GOT3 (cell line): ENCODE results near the gene AKAP13.
"Not testable (repeated sequence)": the region's sequence is repeated elsewhere in the genome, so short reads cannot be mapped to it uniquely, and the experiment has no call there.

ENCODE experiments used
- DNase-seq: peaks from one replicate; lab custom pipeline; 2025; ENCODE audit warnings: mixed read lengths; lab: John Stamatoyannopoulos, UW

The AKAP13 gene

GRCh38 chr15:85348048-85348766 is 32.2 kb upstream of the AKAP13 start:
- DNase-seq = not testable (repeated sequence)

GRCh38 chr15:85349062-85349461 is 31.3 kb upstream of the AKAP13 start:
- DNase-seq = not testable (repeated sequence)

- no peak for DNase-seq
These were observed 30.0 kb upstream of the AKAP13 start for GRCh38 chr15:85350395-85350794.

DNA sequence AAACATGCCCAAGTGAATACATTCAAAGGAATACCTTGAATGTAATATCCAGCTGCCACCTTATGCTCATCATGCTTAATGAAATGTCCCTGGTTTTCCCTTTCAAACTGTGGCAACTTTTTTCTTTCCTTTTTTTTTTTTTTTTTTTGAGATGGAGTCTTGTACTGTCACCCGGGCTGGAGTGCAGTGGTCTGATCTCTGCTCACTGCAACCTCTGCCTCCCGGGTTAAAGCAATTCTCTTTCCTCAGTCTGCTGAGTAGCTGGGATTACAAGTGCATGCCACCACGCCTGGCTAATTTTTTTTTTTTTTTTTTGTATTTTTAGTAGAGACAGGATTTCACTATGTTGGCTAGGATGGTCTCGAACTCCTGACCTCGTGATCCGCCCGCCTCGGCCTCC is 28.9 kb upstream of the AKAP13 start:
- not testable (repeated sequence) for DNase-seq

DNA sequence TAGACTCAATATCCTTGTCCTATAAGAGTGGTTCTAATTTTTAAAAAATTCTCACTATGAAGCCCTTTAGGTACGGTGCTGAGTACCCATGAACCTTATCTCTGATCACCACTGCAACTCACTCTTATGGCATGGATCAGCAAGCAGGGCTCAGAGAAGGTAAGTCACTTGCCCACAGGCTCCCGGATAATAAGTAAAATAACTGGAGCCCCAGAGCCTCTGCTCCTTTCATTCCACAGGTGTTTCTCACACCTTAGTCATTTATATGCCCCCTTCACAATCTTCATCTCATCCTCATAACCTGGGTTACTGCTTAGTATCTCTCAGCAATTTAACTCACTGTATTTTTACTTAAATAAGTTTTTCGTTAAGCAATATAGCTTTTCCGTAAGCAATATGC is 28.4 kb upstream of the AKAP13 start:
- DNase-seq = no peak

- no peak for DNase-seq
These were observed 26.9 kb upstream of the AKAP13 start for GRCh38 chr15:85353516-85353915.

DNA sequence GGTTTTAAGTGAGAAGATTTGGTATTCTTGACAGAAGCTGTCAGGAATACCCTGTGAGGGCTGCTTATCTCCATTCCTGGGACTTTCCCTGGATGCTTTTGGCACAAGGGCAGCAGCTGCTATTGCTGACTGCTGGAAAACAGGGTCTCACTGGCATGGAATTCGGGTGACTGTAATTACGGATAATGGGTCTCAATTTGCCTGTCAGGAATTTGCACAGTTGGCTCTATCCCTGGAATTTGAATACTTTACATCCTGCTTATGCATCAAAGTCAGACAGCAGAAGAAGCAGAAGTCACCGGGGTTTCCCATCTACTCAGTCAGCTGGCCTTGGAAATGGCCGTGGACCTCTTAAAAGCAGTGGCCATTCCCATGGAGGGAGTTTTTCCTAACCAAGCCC is 25.9 kb upstream of the AKAP13 start:
- DNase-seq = no peak

DNA sequence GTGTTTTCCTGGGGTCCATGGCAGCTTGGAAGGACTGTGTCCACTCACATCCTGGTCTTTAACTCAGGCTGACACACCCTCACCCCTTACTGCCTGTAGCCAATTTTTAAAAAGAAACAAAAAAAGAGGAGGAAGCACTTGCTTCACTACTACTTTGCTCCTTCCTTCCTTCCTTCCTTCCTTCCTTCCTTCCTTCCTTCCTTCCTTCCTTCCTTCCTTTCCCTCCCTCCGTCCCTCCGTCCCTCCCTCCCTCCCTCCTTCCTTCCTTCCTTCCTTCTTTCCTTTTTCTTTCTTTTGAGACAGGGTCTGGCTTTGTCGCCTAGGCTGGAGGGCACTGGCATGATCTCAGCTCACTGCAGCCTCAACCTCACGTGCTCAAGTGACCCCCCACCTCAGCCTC is 25.5 kb upstream of the AKAP13 start:
- DNase-seq = no peak

- no peak for DNase-seq
These were observed 24.1 kb upstream of the AKAP13 start for GRCh38 chr15:85356276-85356675.

DNA sequence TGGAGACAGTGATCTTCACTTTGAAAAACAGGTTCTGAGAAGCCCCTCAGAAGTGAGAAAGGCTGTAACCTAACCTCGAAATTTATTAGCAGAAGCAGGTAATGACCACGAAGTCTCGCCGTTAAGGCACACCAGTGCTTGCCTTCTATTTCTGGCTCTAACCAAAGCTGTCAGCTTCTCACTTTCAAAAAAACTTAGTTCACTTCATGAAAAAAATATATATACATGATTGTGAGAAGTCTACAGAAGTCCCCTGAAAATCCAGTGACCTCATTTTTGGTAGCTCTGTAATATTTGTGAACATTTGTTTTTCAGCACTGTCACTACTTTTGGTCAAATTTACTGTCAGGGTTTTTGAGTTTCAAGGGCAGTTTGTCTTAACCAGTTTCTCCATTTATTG is 19.1 kb upstream of the AKAP13 start:
- no peak for DNase-seq

- no peak for DNase-seq
These were observed 17.8 kb upstream of the AKAP13 start for GRCh38 chr15:85362436-85363081.

GRCh38 chr15:85365980-85366379 is 14.4 kb upstream of the AKAP13 start:
- DNase-seq = no peak

DNA sequence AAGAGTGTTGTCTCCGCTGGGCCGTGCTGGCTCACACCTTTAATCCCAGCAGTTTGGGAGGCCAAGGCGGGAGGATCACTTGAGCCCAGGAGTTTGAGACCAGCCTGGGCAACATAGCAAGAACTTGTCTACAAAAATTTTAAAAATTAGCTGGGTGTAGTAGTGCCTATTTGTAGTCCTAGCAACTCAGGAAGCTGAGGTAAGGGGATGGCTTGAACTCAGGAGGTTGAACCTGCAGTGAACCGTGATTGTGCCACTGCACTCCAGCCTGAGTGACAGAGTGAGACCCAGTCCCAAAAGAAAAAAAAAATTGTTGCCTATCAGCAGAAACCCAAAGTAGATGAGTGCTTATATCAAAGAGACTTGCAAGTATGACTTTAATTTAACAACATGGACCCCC is 12.7 kb upstream of the AKAP13 start:
- DNase-seq = no peak

DNA sequence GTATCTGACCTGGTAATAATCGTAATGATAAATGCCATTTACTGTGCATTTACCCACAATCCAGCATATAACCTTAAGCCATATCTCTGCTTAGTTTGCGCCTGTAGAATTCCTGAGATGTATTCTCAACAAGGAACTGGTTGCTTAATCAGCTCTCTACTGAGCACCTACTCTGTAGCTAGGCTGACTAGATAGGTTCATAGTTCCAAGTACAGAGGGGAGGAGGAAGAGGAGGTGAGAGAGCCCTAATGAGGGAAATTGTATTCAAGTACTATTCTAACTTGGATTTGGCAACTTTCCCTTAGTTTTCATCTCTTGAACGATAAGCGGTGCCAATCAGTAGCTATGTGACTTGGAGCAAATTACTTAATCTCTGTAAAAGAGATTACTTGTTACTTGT is 5.6 kb upstream of the AKAP13 start:
- DNase-seq = no peak

- no peak for DNase-seq
These were observed 3.1 kb upstream of the AKAP13 start for GRCh38 chr15:85377269-85377668.

DNA sequence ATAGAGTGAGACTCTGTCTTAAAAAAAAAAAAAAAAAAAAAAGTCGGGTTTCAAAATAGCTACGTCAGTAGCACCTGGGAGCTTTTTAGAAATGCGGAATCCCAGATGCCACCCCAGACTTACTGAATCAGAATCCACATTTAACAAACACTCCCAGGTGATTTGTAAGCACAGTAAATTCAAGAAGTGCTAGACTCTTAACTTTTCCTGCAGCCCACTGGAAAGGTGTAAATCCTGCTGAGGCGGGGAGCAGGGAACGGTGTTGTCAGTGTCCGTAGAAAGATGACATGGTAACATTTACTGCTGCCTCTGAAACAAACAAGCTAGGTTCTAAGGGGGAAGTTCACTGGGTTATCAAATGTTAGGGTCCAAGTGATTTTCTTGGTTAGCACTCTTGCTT is 2.4 kb upstream of the AKAP13 start:
- DNase-seq = no peak

DNA sequence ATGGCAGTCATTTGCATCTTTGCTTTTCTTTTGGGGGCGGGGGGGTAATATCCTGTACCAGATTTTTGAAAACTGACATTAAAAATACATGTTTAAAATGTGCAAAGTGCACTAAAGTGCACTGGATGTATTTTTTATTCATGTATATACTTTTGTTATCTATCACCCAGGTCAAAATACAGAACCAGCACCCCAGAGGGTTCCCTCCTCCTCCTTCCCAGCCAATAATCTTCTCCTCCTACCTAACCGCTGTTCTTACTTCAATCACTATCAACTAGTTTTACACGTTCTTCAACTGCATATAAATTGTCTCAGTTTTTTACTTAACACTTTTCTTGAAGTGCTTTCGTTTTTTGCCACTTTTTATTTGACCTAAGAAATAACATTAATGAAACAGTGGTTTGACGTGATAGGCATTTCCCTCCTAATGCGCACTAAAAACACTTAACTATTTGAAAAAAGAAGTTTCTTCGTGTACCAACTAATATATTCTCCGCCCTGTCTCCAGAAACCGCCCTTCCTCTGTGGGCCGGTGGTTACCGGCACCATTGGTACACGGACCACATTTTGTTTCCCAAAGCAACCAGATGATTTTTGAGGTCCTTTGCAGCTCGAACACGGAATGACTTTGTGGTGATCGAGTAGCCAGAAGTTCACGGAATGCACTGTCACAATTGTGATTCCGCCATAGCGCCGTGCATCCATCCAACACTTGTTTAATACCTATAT is 836 bp upstream of the AKAP13 start:
- DNase-seq = no peak

DNA sequence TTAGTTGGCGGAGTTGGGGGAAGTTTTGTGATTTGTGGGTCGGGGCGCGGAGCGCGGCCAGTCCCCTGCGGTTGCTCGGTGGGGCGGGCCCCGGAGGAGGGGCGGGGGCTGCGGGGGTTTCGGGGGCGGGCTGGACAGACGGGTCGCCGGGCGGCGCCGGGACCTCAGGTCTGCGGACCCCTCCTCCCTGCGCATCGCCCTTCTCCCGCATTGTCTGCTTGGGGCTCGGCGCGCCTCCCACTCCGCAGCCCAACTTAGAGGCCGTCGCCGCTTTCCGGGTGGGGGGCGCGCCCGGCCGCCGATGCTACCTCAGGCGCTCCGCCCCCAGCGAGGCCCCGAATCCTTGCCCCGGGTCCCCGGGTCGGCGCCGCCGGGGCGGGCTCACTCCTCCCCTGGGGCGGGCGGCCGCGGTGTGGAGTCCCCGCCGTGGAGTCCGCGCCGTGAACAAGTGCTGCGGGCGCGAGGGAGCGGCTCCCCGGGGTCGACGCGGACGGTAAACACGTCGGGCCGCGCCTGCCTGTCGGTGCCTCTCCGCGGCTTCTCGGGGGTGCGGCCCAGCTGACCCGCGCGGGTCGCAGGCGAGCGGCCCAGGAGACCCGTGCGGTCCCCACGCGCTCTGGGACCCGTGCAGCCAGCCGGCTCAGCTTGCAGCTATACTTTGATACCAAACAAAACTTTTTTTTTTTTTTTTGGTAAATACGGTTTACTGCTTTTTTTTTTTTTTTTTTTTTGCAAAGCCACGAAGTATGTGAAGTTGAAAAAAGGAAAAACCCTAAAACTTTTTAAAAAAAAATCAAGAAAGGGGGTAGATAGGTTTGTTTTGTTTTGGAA is 624 bp downstream of the AKAP13 start:
- DNase-seq = peak; percentile 11

DNA sequence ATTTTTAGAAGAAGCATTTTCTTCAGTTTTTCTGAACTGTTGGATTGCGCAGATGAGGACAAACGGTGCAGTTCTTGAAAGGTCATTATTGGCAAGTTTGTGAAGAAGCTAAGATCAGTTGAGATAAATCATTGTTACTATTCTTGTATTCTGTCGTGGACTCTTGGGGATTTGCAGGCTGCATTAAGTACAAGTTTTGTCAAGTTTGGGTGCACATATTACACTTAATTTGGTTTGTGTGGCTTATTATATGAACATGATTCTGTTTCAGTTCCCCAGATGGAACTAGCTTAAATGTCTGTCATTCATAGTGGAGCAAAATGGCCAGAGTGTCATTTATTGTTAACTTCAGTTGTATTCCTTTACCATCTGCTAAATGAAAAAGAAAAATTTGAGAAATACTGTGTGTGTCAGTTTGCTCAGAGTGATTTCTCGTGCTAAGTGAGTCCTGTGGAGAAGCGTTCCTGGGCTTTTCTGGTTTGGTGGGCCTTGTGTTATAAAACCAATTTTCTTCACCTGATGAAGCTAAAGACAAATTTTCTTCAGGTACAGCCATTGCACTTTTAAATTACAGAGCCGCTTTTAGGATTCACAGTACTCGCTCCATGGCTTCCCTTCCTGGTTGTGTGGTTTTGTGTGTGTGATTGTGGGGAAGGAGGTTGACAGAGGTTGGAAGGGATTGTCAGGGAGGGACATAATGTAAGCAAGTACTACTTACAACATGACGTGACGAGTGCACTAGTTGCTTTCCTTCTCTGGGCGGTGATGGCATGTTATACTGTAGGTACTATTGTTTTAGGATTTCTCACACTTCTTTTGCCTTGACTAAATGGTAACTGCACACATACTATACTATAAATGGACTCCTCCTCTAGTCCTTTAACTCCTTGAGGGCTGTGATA is 1.7 kb downstream of the AKAP13 start:
- DNase-seq = no peak

DNA sequence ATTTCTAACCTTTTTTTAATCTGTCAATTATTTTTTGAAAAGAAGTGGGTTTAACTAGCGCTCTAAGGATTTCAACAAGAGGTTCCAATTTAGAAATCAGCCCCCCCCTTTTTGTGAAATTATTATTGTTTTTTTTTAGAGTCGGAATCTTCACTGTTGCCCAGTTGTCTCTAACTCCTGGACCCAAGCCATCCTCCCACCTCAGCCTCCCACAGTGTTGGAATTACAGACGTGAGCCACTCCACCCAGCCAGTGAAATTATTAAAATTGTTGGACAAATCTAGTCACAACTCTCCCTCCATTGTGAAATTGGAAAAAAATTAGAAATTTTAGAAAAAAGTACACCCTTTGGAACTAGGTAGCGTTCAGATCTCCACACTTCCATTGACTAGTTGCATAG is 2.5 kb downstream of the AKAP13 start:
- DNase-seq = no peak

- DNase-seq = no peak
These were observed 3.2 kb downstream of the AKAP13 start for GRCh38 chr15:85383470-85384148.
